NB4 (cell line): ENCODE results near the gene ZNF514.
"Not testable (repeated sequence)": the region's sequence is repeated elsewhere in the genome, so short reads cannot be mapped to it uniquely, and the experiment has no call there.

Source experiments
- DNase-seq: peaks from one replicate; pipeline ENCODE4 v3.0.0; 2010; ENCODE audit warnings: low read depth
- H3K4me3 ChIP-seq: one replicate; pipeline ENCODE4 v1.5.1; 2011; ENCODE audit warnings: mild to moderate bottlenecking, low read depth, low read length, moderate library complexity
- MYC ChIP-seq: IDR thresholded peaks from 2 replicates; pipeline ENCODE4 v1.6.1; 2011; ENCODE audit warnings: low read depth, low read length
- POLR2A ChIP-seq: IDR thresholded peaks from 2 replicates; pipeline ENCODE4 v1.6.1; 2011; ENCODE audit warnings: mild to moderate bottlenecking; ENCODE audit not compliant: insufficient read length; ENCODE audit errors: extremely low read depth
- TF ChIP-seq, protein P1 (sequence below): IDR thresholded peaks from one replicate; pipeline ENCODE4 v1.5.1; 2012; ENCODE audit warnings: low read depth, low read length
- TF ChIP-seq, protein P2 (sequence below): IDR thresholded peaks from 2 replicates; pipeline ENCODE4 v1.6.1; 2011; ENCODE audit warnings: low read depth, low read length

ZNF514 gene

DNA sequence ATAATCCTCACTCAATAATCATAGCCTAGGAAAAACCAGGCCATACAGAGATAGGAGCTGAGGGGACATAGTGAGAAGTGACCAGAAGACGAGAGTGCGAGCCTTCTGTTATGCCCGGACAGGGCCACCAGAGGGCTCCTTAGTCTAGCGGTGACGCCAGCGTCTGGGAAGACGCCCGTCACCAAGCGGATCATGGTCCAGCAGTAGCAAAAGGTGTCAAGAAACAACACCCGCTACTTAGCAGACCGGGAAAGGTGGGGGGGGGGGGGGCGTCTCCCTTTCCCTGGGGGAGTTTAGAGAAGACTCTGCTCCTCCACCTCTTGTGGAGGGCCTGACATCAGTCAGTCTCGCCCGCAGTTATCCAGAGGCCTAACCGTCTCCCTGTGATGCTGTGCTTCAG is 33.3 kb upstream of the ZNF514 start:
- peak; percentile 16 for DNase-seq
- TF ChIP-seq, protein P1, sequence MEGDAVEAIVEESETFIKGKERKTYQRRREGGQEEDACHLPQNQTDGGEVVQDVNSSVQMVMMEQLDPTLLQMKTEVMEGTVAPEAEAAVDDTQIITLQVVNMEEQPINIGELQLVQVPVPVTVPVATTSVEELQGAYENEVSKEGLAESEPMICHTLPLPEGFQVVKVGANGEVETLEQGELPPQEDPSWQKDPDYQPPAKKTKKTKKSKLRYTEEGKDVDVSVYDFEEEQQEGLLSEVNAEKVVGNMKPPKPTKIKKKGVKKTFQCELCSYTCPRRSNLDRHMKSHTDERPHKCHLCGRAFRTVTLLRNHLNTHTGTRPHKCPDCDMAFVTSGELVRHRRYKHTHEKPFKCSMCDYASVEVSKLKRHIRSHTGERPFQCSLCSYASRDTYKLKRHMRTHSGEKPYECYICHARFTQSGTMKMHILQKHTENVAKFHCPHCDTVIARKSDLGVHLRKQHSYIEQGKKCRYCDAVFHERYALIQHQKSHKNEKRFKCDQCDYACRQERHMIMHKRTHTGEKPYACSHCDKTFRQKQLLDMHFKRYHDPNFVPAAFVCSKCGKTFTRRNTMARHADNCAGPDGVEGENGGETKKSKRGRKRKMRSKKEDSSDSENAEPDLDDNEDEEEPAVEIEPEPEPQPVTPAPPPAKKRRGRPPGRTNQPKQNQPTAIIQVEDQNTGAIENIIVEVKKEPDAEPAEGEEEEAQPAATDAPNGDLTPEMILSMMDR: peak; percentile 50

DNA sequence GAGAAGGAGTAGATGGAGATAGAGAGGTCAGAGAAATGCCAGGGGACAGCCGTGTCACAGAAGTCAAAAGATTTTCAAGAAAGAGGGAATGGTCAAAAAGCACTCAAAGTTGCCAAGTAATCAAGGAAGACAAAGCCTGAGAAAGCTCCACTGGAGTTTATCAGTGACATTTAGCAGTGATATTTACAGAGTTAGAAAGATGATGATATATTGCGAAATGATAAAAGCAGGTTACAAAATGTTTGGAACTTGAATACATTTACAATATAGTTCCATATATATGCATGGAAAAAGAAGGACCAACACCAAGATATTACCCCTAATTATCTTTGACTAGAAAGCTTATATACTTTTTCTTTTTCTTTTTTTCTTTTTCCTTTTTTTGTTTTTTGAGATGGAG is 26.3 kb upstream of the ZNF514 start:
- no peak for DNase-seq
- TF ChIP-seq, protein P2, sequence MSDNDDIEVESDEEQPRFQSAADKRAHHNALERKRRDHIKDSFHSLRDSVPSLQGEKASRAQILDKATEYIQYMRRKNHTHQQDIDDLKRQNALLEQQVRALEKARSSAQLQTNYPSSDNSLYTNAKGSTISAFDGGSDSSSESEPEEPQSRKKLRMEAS: no peak
- TF ChIP-seq MYC (no peak), POLR2A (no peak)
- TF ChIP-seq, protein P1: no peak
- no peak overlapping the region for H3K4me3 ChIP-seq

More for the DNA sequence above, 33.3 kb upstream of the ZNF514 start:
- not testable (repeated sequence) for H3K4me3 ChIP-seq

DNA sequence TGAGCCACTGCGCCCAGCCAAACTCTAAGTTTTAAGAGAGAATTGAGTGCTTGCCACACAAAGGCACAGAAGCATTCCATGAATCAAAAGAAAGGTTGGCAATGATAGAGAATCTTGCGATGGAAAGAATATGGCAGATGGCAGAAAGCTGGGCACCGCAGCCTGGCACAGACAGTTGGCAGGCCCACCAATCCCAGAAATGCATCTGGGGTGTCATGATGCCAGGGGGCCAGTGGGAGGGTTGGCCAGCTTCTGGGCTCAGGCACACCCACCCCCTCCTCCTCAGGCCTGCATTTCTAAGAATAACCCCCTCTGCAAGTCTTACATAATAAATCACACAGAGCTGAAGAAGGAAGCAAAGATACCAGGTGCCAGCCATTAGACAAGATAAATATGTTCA is 25.5 kb upstream of the ZNF514 start:
- TF ChIP-seq POLR2A: no peak
- TF ChIP-seq, protein P2: no peak
- TF ChIP-seq, protein P1: no peak
- no peak for TF ChIP-seq MYC
- no peak for DNase-seq
- H3K4me3 ChIP-seq: no peak overlapping the region

DNA sequence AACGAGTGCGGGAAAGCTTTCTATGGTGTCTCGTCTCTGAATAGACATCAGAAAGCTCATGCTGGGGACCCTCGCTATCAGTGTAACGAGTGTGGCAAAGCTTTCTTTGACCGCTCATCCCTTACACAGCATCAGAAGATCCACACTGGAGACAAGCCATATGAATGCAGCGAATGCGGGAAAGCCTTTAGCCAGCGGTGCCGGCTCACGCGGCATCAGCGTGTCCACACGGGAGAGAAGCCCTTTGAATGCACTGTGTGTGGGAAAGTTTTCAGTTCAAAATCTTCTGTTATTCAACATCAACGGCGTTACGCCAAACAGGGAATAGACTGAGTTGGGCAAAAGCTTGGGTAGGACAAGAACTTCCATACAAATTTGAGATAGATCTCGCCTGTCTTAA is 22.1 kb upstream of the ZNF514 start:
- TF ChIP-seq, protein P2: no peak
- TF ChIP-seq, protein P1: no peak
- TF ChIP-seq POLR2A (no peak), MYC (no peak)
- DNase-seq: no peak
- no peak overlapping the region for H3K4me3 ChIP-seq

DNA sequence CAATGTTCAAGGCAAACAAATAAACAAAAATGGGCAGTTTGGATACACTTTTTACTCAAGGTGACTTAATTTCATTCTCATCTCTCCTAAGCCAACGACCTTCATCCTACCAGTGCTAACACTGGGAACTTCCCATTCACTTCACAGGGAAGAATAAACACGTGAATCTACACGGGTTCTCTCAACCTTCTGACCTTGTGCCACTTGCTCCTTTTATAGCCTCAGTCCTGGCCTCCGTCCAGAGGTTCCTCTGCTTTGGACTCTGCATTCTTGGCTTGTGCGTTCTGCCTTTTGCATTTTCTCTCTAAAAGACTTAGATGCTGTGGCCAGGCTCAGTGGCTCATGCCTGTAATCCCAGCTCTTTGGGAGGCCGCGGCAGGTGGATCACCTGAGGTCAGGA is 19.8 kb upstream of the ZNF514 start:
- no peak for DNase-seq
- TF ChIP-seq, protein P1: no peak
- TF ChIP-seq MYC (no peak), POLR2A (no peak)
- TF ChIP-seq, protein P2: no peak

DNA sequence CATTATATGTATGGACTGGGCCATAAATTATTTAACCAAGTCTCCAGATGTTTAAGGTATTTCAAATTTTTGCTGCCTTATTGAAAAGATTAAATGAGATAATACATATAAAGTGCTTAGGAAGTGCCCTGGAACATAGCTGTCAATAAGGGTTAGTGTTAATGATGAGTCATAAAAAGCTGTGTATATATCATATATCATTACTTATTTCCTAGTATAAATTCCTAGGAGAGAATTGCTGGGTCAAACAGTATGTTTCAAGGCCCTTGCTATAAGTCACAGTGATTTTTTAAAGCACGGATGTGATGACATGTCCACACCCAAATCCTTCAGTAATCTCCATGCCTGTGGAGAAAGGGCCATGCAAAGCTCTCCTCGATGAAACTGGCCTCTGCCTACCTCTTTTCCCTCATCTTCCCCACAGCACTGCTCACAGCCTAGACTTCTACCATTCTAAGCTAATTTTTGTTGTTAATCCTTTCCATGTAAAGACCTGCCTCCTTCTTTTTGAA is 14.4 kb upstream of the ZNF514 start:
- no peak overlapping the region for H3K4me3 ChIP-seq
- TF ChIP-seq, protein P2: no peak
- TF ChIP-seq MYC: no peak
- TF ChIP-seq, protein P1: no peak
- DNase-seq: no peak

More for the DNA sequence above, 19.8 kb upstream of the ZNF514 start:
- H3K4me3 ChIP-seq: no peak overlapping the region
